GF-D8 (cell line): Measurements from ENCODE around the gene H19.

ENCODE experiments used
- DNase-seq: peaks from one replicate; lab custom pipeline; 2025; lab: John Stamatoyannopoulos, UW

H19 gene

GRCh38 chr11:1997755-1998154, at the start of gene H19:
TSS of gene H19 (minus strand) at chr11:1997842.
- DNase-seq, result no peak

GRCh38 chr11:2041963-2042362, 44.3 kb upstream of the H19 start:
- no peak for DNase-seq

- no peak for DNase-seq
These were observed 43.5 kb upstream of the H19 start for GRCh38 chr11:2041153-2041552.

- DNase-seq, result no peak
These were observed 41.6 kb upstream of the H19 start for GRCh38 chr11:2039198-2039759.

- DNase-seq, result no peak
These were observed 39.3 kb upstream of the H19 start for GRCh38 chr11:2036863-2037486.

GRCh38 chr11:2035382-2035781, 37.7 kb upstream of the H19 start:
- no peak for DNase-seq

GRCh38 chr11:2031058-2031457, 33.4 kb upstream of the H19 start:
- DNase-seq, result no peak

GRCh38 chr11:2027708-2028107, 30.1 kb upstream of the H19 start:
- DNase-seq, result no peak

GRCh38 chr11:2015025-2015424, 17.4 kb upstream of the H19 start:
- DNase-seq, result no peak

- DNase-seq, result no peak
These were observed 14.8 kb upstream of the H19 start for GRCh38 chr11:2012440-2012839.

- no peak for DNase-seq
These were observed 6.8 kb upstream of the H19 start for GRCh38 chr11:2004466-2004865.

- DNase-seq, result no peak
These were observed 5.2 kb upstream of the H19 start for GRCh38 chr11:2002807-2003206.

- DNase-seq, result no peak
These were observed 4.6 kb upstream of the H19 start for GRCh38 chr11:2002042-2002776.

GRCh38 chr11:1998861-1999260, 1.2 kb upstream of the H19 start:
- no peak for DNase-seq

- DNase-seq, result no peak
These were observed 648 bp upstream of the H19 start for GRCh38 chr11:1998290-1998689.

- no peak for DNase-seq
These were observed 3.5 kb downstream of the H19 start for GRCh38 chr11:1994121-1994520.

- no peak for DNase-seq
These were observed 5.5 kb downstream of the H19 start for GRCh38 chr11:1992111-1992510.

GRCh38 chr11:1990872-1991578, 6.6 kb downstream of the H19 start:
- DNase-seq, result no peak

- DNase-seq, result no peak
These were observed 7.7 kb downstream of the H19 start for GRCh38 chr11:1989953-1990352.

GRCh38 chr11:1988667-1989317, 8.8 kb downstream of the H19 start:
- DNase-seq, result no peak

- DNase-seq, result no peak
These were observed 9.5 kb downstream of the H19 start for GRCh38 chr11:1988174-1988573.

- no peak for DNase-seq
These were observed 10.6 kb downstream of the H19 start for GRCh38 chr11:1987024-1987423.

GRCh38 chr11:1983601-1983961, 14.1 kb downstream of the H19 start:
- DNase-seq, result no peak
